Activated naive CD4-positive, alpha-beta T cell treated with anti-CD3 and anti-CD28 coated beads, Interleukin-2, amount 50 U/mL, for 16 hours (primary cell): ENCODE measurements around the gene DAG1.

Experiments used
- DNase-seq: peaks from one replicate; pipeline ENCODE4 v3.0.0-alpha.2; 2020

Gene DAG1

DNA sequence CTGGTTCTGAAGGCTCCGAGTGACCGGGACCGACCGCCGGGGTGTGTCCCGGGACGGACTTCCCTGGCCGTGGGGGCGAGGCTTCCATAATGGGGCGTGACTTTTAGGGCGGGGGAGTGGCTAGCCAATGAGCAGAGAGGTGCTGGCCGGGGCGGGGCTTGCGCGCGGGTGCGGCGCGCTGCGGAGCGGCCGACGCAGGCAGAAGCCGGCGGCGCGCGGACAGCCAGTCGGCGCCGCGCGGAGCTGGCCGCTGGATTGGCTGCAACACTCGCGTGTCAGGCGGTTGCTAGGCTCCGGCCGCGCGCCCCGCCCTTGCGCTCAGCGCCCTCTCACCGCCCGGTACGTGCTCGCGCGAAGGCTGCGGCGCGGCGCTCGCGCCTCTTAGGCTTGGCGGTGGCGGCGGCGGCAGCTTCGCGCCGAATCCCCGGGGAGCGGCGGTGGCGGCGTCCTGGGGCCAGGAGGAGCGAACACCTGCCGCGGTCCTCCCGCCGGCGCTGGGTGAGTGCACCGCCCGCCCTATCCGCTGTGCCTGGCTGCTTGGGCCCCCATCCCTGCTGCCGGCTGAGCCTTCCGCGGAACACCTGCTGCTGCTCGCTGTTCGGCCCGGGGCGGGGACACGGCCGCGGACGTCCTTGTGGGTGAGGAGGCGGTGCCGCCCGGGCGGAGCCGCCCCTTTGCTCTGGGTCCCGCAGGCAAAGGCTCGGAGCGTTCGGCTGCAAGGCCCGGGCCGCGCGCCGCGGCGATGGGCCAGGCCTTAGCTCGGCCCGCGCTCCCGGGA lies at the start of gene DAG1:
Gene DAG1, plus strand, starts transcription at position 332 of the 778 bp plus-strand sequence. CDS start 40,268 bp downstream, outside the sequence.
- peak; percentile 97 for DNase-seq

DNA sequence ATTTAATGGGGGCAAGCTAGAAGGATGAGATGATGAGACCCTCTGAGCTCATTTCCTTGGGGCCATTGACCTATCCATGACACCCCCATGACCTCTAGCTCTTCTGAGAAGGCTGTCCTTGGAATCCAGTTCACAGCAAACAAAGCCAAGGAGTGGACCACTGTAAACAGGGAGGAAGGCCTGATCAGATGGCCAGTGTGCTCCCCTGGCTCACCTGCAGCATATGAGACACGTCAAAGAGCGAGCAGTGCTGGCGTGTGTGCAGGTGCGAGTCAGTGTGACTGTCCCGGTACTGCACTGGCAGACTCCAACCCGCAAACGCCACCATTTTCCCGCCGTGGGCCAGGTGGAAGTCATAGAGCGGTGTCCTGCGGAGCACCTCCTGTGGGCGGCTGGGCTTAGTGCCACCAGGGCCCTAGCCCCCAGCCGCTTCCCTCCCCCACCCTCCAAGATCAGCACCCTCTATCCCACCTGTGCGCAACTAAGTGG lies 48.1 kb upstream of the DAG1 start:
- DNase-seq: no peak

DNA sequence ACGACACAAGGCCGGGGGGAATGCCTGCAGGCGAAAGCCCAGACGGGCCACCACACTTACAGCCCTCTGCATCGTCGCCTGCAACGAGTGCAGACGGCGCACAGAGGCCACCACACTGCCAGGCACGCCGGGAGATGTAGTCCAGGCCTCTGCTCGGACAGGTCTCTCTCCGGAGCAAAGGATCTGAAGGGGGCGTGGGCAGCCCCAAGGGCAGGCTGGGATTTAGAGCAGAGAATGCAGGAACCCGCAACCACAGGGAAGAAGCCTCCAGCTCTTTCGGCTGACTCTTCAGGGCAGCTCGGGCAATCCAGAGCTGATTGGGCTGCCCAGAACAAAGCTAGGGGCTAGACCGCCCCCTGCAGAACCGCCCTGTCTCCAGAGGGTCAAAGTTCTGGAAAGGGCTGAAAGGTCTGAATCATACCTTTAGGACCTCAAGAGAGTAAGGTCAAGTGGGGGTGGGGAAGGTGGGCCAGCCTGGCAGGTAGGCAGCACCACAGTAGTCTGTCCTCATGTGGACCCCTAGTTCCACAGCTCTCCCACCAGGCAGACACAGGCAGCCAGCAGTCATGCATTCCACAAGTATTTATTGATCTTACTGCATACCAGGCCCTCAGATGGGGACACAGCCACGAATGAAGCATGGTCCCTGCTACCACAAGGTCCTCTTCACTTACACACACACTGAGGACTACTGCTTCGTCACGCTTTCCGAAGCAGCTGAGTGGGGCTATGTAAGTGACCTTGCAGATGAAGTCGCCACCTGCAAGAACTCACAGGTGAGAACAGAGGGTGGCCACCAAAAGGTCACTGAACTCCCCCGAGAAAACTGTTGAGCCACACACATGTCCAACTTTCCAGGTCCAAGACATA lies 47.5 kb upstream of the DAG1 start, which contains the start of gene AMT:
Gene AMT, minus strand, starts transcription at position 95 of the 870 bp plus-strand sequence. Its CDS starts 23 bp downstream, at position 72.
- DNase-seq: no peak

DNA sequence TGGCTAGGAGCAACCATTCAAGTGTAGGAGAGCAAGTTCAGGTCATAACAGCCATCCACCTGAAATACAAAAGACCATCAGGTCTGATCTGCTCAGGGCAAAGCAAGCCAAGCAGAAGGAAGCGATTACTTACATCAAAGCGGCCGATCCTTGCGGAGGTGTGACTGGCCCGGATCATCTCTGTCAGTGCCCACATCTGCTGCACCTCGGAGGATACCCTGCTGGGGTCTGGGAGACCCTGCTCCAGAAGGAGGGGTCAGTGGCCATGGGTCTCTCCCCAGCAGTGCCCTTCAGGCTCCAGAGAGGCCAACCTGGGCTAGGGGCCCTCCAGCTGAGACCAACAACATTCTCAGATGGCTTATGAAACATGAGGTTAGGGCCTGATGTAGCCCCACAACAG lies 45.3 kb upstream of the DAG1 start:
- no peak for DNase-seq

DNA sequence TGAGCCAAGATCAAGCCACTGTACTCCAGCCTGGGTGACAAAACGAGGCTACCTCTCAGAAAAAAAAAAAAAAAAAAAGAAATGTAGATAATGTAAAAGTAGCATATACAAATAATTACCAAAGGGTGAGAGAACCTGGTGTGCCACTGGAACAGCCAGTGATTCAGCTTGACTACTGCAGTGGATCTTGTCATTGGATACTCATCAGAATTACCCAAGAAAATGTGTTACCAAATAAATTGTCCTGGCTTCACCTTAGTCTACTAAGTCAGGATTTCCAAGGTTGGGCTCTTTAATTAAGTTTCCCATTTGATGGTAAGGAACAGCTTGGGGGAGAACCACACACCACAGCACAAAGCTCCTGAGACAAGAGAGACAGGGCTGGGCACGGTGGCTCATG lies 42.5 kb upstream of the DAG1 start:
- DNase-seq: no peak

GRCh38 chr3:49428752-49429080 lies 41.4 kb upstream of the DAG1 start:
- no peak for DNase-seq

DNA sequence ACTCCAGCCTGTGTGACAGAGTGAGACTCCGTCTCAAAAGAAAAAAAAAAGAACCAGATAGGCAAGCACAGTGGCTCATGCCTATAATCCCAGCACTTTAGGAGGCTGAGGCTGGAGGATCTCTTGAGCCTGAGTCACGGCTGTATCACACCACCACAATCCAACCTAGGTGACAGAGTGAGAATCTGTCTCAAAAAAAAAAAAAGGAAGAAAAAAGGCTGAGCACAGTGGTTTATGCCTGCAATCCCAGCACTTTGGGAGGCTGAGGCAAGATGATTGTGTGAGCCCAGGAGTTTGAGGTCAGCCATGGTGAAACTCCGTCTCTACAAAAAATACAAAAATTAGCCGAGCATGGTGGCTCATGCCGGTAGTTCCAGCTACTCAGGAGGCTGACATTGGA lies 35.3 kb upstream of the DAG1 start:
- DNase-seq: no peak

GRCh38 chr3:49445391-49445790 lies 24.7 kb upstream of the DAG1 start:
- no peak for DNase-seq

DNA sequence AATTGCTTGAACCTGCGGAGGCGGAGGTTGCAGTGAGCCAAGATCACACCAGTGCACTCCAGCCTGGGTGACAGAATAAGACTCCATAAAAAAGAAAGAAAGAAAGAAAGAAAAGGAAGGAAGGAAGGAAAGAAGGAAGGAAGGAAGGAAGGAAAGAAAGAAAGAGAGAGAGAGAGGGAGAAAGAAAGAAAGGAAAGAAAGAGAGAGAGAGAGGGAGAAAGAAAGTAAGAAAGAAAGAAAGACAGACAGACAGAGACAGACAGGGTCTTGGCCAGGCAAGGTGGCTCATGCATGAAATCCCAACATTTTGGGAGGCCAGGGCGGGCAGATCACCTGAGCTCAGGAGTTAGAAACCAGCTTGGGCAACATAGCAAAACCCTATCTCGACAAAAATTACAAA lies 16.4 kb upstream of the DAG1 start:
- no peak for DNase-seq

DNA sequence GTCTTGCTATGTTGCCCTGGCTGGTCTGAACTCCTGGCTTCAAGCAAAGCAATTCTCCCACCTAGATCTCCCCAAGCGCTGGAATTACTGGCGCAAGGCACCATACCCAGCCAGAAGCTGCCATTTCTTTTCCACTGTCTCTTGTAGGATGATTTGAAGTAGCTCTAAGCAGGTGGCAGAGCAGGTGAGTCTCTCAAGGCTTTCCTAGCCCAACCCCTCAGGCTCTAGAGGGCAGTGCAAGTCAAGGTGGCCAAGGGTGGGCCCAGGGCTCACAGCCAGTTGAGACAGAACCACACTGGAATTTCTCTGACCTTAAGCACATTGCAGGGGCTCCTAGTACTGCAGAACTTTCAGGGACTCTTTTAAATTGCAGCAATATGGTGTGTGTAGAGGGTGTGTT lies 15.6 kb upstream of the DAG1 start:
- DNase-seq: no peak

DNA sequence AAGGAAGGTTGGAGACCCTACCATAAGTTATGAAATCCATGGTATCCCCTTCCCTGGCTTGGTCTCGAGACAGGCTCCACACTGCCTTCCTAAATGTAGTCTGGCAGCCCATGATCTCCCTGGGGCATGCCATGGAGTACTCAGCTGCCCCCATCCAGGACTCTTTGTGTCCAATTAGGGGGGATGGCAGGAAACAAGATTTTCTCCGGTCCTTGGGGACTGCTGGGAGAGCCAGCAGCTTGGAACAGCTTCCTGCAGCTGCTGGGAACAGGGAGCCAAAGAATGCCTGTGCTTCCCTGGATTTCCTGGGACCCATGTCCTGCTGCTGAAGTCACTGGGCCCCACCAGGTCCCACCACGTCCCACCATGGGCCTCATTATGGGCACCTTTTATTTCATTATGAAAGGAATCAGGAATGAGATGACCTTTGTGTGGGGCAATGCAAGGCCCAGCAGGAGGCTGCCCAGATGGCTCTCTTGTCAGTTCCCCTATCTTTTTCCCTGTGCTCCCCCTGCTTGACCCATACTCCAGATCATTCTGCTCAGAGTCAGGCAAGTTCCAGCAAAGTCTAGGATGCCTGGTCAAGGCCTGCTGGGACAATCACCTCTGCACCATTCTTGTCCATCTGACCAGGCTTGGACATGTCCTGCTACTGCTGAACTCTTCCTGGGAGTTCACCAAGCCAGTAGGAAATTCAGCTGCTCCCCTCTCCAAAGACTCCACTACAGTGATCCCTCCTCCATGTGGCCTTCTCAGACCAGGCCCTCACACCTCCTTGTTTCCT lies 15.0 kb upstream of the DAG1 start:
- DNase-seq: no peak

DNA sequence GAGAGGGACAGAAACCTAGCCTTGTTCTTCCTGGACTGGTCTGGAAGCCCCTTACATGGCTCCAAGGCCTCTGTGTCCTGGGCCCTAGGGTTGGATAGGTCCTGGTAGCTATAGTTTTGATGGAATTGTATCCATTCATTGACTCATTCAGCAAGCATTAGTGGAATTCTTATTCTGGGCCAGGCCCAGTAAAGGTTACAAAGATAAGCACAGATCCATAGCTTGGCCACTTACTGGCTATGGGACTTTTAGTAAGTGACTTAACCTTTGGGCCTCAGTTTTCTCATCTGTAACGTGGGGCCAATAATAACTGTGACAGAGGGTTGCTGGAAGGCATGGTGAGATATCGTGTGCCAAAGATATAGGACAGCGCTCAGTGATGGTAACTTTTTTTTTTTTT lies 13.6 kb upstream of the DAG1 start:
- DNase-seq: no peak

DNA sequence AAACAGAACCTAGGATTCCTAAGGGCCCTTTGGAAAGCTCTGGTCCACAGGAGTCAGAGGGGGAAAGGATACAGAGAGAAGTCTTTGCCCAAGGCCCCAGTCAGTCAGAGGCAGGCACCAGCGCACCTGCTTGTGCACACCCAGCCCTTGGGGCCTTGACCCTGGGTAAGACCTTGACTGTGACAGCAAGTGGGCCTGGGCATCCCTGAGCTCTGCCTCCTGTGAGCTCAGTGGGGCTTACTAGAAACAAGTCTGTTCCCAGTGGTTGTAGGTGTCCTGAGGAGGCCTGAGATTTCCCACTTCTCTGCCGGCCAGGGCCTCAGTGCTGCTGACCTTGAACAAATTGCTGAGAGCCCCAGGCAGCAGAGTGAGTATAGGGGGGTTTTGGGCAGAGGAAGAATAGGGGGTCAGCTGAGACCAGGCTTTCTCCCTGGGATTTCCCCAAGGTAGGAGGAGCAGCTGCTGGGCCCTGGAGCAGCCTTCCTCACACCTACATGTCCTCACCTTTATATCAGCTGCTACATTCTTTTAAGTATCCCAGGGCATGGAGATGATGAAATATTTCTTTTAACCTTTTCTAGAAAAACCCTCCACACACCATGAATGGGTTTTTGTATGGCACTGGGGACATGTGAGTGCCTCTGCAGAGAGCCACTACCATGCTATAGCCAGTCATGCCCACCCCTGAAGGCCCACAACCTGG lies 9.7 kb upstream of the DAG1 start:
- DNase-seq: no peak

- DNase-seq: no peak
Measured at GRCh38 chr3:49460956-49461355, 9.1 kb upstream of the DAG1 start.

DNA sequence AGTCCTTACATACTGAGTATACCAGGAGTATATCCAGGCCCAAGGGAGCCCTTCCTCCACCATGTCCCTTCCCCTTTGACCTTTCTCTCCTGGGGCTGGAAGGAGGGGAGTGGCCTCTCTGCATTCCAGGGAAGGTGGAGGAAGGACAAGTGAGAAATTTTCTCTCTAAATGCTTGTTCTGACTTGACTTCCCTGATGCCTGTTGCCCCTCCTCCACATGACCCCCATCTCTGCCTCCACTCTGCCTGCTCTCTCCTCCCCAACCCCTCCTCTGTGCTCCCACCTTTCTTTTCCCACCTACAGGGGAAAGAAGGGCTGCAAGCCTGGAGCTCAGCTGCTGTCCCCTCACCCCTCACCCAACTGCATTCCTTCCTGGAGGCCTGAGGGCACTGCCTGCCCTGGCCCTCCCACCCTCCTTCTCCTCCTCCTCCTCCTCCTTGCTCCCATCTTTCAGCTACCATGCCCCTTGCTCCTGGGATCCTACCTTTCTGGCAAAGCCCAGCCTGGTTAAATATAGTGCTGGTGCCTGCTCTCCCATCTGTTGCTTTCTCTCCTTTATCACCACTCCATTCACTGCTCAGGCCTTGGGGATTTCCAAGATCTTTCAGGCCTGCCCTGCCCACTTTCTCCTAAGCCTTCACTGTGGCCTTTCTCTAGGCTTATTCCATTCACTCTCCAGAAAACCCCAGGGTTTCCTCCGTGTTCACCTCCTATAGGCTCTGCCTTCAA lies 8.5 kb upstream of the DAG1 start:
- no peak for DNase-seq

- DNase-seq: no peak
Measured at GRCh38 chr3:49462222-49462621, 7.8 kb upstream of the DAG1 start.

- no peak for DNase-seq
Measured at GRCh38 chr3:49465270-49466034, 4.6 kb upstream of the DAG1 start.

DNA sequence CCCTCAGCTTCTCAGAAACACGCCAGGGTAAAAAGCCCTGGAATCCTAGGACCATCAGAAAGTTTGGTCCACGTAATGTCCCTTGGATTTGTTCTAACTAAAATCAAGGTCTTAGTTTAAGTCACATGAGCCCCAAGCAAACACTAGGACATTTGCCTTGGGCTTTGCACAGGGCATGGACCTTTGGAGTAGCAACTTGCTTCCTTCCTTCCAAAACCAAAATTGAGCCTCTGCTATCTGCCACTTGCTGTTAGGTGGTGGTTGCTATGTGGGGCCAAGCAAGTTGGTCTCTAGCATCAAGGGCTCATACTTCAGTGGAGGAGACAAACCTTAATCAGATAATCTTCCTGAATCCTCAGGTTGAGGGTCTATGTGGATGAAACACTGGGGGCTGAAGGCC lies 4.0 kb upstream of the DAG1 start:
- DNase-seq: no peak

- DNase-seq: peak; percentile 12
Measured at GRCh38 chr3:49469037-49469935, 781 bp upstream of the DAG1 start.
